Dendritic cell treated with granulocyte-macrophage colony-stimulating factor and Interleukin-4, amounts not matched to agents 40 ng/mL and 50 ng/mL, for 4 days (primary cell): ENCODE results near the gene PLCL2.
A peak's percentile ranks its signal among the peaks of the same experiment; 100 is the strongest.

Experiments
- H3K27ac Mint-ChIP-seq: one replicate; pipeline ENCODE4 v1.8.0; 2022; ENCODE audit warnings: mild to moderate bottlenecking, mixed read lengths
- H3K27me3 Mint-ChIP-seq: one replicate; pipeline ENCODE4 v1.8.0; 2022; ENCODE audit warnings: mild to moderate bottlenecking, mixed read lengths
- H3K36me3 Mint-ChIP-seq: one replicate; pipeline ENCODE4 v1.8.0; 2022; ENCODE audit warnings: low read depth, mixed read lengths
- H3K4me1 Mint-ChIP-seq: one replicate; pipeline ENCODE4 v1.8.0; 2022; ENCODE audit warnings: low read depth, mixed read lengths
- H3K4me3 Mint-ChIP-seq: one replicate; pipeline ENCODE4 v1.8.0; 2022; ENCODE audit warnings: mild to moderate bottlenecking, moderate library complexity, mixed read lengths
- H3K9me3 Mint-ChIP-seq: one replicate; pipeline ENCODE4 v1.8.0; 2022; ENCODE audit warnings: mixed read lengths
- intact Hi-C: fragments of 100-400 bp; cut with micrococcal nuclease; formaldehyde crosslinking; loops from one replicate; pipeline ENCODE4 v1.15.0; 2022

Gene PLCL2

DNA sequence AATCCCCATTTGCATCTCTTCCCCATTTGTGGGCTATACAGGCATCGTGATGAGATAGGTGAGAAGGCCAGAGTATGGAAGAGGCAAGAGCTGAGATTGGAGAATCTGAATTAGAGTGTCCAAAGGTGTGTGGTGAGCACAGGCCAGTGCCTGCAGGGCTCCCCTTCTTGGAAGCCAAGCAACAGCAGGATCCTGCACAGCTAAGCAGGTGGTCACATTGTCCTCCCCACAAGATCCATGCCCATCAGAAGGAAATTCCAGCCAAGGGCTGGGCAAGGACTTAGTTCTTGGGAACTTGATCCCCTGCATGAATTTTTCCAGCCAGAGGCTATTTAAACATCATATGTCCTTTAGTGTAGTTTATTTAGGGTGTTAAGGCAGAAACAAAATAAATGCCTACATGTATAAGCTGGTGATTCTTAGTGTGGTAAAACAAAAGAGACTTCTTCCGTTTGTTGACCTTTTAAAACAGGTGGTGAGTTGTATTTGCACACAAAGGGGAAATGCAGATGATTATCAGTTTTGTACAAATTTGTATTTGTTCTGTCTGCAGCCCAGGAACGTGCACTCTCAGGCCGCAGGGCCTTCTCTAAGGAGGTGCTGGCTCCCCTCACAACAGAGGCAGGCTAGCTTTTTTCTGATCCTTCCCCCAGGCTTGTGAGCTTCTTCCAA is 110.2 kb downstream of the PLCL2 start:
- Mint-ChIP-seq H3K4me3 (no peak overlapping the region), H3K9me3 (no peaks in the 10 kb centered on the region), H3K36me3 (no peaks in the 10 kb centered on the region), H3K27me3 (no peaks in the 10 kb centered on the region), H3K27ac (no peak overlapping the region), H3K4me1 (peaks cover 23% of the 10 kb centered on the region)
- intact Hi-C loops, result no loop called here

DNA sequence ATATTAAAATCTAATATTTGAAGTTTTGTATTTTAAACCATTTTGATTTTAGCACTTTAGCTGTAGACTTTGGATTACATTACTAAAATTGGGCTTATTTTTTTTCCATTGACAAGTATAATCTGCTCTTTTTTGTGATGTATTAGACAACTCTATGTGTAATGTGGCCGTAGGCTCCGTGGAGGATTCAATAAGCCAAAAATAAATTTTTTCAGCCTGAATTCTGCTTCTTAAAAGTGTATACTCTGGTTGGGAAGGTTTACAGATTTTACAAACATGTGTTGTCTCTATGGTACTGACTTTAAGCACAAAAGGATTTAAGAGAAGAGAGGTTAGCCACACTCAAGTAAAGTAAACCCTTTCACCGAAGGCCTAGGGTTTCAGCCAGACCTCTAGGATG is 110.8 kb downstream of the PLCL2 start:
- H3K27me3 Mint-ChIP-seq, result no peaks in the 10 kb centered on the region
- peaks cover 23% of the 10 kb centered on the region for H3K4me1 Mint-ChIP-seq
- intact Hi-C loops, result no loop called here
- H3K4me3 Mint-ChIP-seq, result no peak overlapping the region
- H3K36me3 Mint-ChIP-seq, result no peaks in the 10 kb centered on the region
- no peak overlapping the region for H3K27ac Mint-ChIP-seq
- peaks cover under 1% of the 10 kb centered on the region for H3K9me3 Mint-ChIP-seq

DNA sequence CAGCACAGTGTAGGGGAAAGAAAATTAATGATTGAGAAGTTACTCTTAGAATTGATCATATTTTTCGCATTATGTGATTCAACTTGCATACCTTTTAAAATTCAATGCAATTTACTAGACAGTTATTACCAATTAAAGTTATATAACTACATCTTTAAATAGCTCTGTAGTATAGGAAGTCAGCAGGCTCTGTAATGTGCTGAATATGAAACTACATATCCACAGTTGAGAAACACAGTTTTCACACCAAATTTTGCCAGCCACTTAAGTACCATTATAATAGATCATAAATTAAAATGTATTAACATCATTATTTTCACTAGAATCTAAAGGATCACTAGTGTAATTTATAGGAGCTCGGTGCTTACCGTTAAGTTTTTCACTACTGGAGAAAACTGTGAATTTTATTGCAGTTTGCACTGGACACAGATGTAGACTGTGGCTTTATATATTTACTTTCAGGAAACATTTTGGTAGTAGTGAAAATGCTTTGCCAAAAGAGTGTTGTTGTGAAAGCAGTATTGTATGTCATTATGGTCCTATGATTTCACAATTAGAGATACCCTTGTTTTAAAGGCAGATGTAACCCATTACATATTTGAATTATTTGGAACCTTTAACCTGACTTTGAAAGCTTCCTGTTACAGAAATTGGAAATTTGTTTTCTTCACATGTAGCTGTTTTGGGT is 113.6 kb downstream of the PLCL2 start:
- H3K9me3 Mint-ChIP-seq, result peaks cover 13% of the 10 kb centered on the region
- H3K4me1 Mint-ChIP-seq, result peaks cover 10% of the 10 kb centered on the region
- H3K36me3 Mint-ChIP-seq, result peaks cover 9% of the 10 kb centered on the region
- intact Hi-C loops, result no loop called here
- no peak overlapping the region for H3K4me3 Mint-ChIP-seq
- no peaks in the 10 kb centered on the region for H3K27me3 Mint-ChIP-seq
- H3K27ac Mint-ChIP-seq, result no peak overlapping the region

DNA sequence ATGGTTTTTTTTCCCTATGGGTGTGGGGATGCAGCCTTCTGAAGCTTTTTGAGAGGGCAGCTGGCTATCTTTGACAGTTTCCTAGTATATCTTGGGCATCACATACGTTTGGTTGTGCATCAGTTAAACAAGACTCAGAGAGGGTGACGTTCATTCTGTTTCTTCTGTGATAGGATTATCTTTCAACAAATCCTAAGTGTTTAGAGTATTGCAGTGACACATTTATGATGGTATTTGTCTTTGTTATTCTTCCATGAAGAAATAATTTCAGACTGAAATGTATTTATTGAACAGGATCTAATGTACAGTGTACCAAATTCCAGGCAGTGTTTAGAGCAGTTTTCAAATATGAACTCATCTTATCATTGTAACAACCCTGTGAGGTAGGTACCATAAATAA is 114.4 kb downstream of the PLCL2 start:
- intact Hi-C loops, result no loop called here
- H3K36me3 Mint-ChIP-seq, result peaks cover 9% of the 10 kb centered on the region
- H3K4me1 Mint-ChIP-seq, result peaks cover 17% of the 10 kb centered on the region
- H3K27ac Mint-ChIP-seq, result no peak overlapping the region
- peaks cover 13% of the 10 kb centered on the region for H3K9me3 Mint-ChIP-seq
- no peak overlapping the region for H3K4me3 Mint-ChIP-seq
- no peaks in the 10 kb centered on the region for H3K27me3 Mint-ChIP-seq

DNA sequence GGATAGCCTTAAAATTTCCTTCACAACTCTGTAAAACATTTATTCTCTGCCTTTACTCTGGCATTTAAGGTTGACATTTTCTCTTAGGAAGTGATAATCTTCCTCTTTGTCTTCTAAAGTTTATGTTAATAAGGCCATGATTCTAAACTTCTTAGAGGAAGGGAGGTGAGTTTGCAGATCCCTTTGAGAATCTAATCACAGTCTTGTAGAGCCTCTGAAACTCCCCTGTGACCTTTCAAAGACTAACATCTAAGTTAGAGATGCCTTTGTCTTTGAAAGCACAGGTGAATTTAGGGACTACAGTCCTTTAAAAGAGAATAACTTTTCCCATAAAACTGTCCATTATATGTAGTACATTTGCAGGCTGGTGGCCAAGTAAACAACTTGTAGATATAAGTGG is 115.1 kb downstream of the PLCL2 start:
- H3K4me3 Mint-ChIP-seq, result no peak overlapping the region
- H3K27me3 Mint-ChIP-seq, result no peaks in the 10 kb centered on the region
- H3K9me3 Mint-ChIP-seq, result peaks cover 13% of the 10 kb centered on the region
- intact Hi-C loops, result no loop called here
- peaks cover 9% of the 10 kb centered on the region for H3K36me3 Mint-ChIP-seq
- peaks cover 21% of the 10 kb centered on the region for H3K4me1 Mint-ChIP-seq
- H3K27ac Mint-ChIP-seq, result no peak overlapping the region

DNA sequence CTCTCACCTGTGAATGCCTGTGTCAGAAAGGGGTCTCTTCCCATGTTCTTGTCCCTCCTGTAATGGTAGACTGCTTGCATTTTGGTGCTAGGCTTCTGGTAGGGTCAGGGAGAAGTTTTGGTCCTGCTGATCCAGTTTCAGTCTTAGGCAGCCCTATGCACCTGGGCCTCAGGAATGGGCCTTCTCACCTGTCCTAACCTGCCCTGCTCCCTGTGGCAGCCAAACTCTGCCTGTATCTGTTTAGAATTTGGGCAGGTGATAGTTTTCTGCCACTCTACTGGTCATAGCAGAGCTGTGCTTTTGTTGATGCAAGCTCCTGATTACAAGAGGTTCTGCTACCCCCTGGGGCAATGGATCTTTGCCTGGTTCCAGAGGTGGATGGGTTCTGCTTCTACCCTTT is 118.7 kb downstream of the PLCL2 start:
- H3K4me1 Mint-ChIP-seq, result peaks cover 23% of the 10 kb centered on the region
- no peak overlapping the region for H3K27ac Mint-ChIP-seq
- H3K9me3 Mint-ChIP-seq, result peaks cover 13% of the 10 kb centered on the region
- intact Hi-C loops, result no loop called here
- peaks cover 9% of the 10 kb centered on the region for H3K36me3 Mint-ChIP-seq
- no peak overlapping the region for H3K4me3 Mint-ChIP-seq
- no peaks in the 10 kb centered on the region for H3K27me3 Mint-ChIP-seq

DNA sequence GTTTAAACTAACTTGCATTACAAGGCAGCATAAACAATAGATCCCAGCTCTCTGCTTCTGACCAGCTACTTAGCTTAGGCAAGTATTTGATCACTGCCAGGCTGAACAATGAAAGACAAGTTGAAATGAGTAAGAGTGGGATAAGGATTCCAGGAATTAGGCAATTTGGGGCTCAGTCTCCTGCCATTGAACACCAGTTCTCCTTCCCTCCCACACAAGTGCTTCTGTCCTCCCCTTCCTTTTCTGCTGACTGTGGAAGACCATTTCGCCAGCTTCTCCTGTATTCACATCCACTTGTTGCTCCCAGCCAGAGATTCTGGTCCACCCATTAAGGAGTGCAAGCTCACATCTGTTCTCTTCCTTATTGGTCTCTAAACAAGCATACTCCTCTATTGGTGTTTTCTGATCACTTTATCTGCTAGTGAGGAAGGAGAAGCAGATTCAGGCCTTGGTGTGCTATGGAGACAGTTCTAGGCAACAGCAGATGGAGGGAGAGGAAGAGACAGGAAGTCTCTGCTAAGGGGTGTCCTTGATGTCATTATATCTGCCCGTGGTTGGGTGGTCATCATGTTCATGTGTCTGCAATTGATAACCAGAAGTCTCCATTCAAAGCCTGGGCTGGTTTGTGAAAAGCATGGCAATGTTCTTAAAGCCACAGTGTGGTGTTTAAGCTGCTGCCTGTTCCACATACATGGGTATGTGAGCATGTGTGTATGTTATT is 121.5 kb downstream of the PLCL2 start:
- intact Hi-C loops, result no loop called here
- peaks cover 23% of the 10 kb centered on the region for H3K36me3 Mint-ChIP-seq
- peak overlapping the region; percentile 9 for H3K27ac Mint-ChIP-seq
- peaks cover 30% of the 10 kb centered on the region for H3K4me1 Mint-ChIP-seq
- H3K9me3 Mint-ChIP-seq, result peaks cover 5% of the 10 kb centered on the region
- H3K27me3 Mint-ChIP-seq, result no peaks in the 10 kb centered on the region
- no peak overlapping the region for H3K4me3 Mint-ChIP-seq

DNA sequence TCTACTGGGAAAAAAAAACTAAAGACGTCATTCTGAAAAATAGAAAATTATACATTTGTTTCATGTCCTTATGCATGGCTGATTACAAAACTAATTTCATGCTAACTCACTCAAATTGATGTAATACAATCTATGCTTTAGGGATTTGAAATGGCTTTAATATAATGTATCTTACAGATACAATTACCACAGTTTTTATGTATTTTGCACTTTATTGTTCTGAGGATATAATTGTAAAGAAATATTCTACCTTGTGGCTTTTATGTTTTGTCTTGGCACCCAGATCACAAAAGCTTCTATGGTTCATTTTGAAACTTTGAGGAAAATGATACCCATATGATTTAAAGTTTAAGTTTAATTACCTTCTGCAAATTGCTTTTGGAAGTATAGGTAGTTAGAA is 122.5 kb downstream of the PLCL2 start:
- peaks cover 23% of the 10 kb centered on the region for H3K36me3 Mint-ChIP-seq
- no peaks in the 10 kb centered on the region for H3K27me3 Mint-ChIP-seq
- H3K4me3 Mint-ChIP-seq, result no peak overlapping the region
- intact Hi-C loops, result no loop called here
- no peaks in the 10 kb centered on the region for H3K9me3 Mint-ChIP-seq
- H3K27ac Mint-ChIP-seq, result no peak overlapping the region
- peaks cover 30% of the 10 kb centered on the region for H3K4me1 Mint-ChIP-seq

DNA sequence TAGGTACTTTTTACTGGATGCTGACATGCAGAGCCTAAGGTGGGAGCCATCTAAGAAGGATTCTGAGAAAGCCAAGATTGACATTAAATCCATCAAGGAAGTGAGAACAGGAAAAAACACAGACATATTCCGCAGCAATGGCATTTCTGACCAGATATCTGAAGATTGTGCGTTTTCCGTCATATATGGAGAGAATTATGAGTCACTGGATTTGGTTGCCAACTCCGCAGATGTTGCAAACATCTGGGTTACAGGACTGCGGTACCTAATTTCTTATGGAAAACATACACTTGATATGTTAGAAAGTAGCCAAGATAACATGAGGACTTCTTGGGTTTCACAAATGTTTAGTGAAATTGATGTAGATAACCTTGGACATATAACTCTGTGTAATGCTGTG is 125.1 kb downstream of the PLCL2 start:
- Mint-ChIP-seq H3K9me3 (no peaks in the 10 kb centered on the region), H3K27ac (no peak overlapping the region)

DNA sequence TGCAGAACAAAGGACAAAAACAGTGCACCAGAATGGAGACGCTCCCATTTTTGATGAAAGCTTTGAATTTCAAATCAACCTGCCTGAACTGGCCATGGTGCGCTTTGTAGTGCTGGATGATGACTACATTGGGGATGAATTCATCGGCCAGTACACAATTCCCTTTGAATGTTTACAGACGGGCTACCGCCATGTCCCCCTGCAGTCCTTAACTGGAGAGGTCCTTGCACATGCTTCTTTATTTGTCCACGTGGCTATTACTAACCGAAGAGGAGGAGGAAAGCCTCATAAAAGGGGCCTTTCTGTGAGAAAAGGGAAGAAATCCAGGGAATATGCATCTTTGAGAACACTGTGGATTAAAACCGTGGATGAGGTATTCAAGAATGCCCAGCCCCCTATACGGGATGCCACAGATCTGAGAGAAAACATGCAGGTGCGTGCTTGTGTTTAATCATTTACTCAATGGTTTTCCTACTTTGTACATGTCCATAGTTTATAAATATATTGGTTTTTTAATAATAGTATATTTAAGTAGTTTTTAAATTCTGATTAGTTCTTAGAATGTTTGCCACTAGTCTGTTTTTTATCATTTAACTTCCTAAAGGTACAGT is 127.1 kb downstream of the PLCL2 start:
- peaks cover 49% of the 10 kb centered on the region for H3K36me3 Mint-ChIP-seq
- intact Hi-C loops, result no loop called here
- H3K9me3 Mint-ChIP-seq, result no peaks in the 10 kb centered on the region
- H3K27me3 Mint-ChIP-seq, result no peaks in the 10 kb centered on the region
- H3K4me3 Mint-ChIP-seq, result no peak overlapping the region
- H3K4me1 Mint-ChIP-seq, result peaks cover 7% of the 10 kb centered on the region
- H3K27ac Mint-ChIP-seq, result no peak overlapping the region

More for the DNA sequence above, 125.1 kb downstream of the PLCL2 start:
- Mint-ChIP-seq H3K27me3 (no peaks in the 10 kb centered on the region), H3K4me3 (no peak overlapping the region), H3K36me3 (peaks cover 30% of the 10 kb centered on the region), H3K4me1 (peaks cover 18% of the 10 kb centered on the region)
- intact Hi-C loops, result no loop called here

DNA sequence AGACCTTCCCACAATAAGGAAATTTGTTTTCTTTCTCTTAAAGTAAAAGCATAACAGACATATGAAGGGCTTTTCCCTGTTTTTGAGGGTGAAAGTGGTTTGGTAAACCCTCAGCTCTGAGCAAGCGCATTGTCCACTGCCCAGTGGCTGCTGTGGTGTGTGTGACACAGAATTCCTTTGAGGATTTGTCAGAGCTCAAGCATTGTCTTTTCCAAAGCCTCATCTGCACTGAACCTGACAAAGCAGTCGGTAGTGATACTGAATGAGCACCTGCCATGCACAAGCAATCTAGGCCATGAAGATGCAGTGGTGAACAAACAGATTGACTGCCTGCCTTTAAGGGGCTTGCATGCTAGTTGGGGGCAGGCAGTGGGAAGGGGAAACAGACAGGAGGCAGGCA is 128.3 kb downstream of the PLCL2 start:
- H3K27me3 Mint-ChIP-seq, result no peaks in the 10 kb centered on the region
- H3K27ac Mint-ChIP-seq, result no peak overlapping the region
- intact Hi-C loops, result no loop called here
- no peaks in the 10 kb centered on the region for H3K9me3 Mint-ChIP-seq
- no peak overlapping the region for H3K4me3 Mint-ChIP-seq
- peaks cover 50% of the 10 kb centered on the region for H3K36me3 Mint-ChIP-seq
- H3K4me1 Mint-ChIP-seq, result peaks cover 7% of the 10 kb centered on the region

DNA sequence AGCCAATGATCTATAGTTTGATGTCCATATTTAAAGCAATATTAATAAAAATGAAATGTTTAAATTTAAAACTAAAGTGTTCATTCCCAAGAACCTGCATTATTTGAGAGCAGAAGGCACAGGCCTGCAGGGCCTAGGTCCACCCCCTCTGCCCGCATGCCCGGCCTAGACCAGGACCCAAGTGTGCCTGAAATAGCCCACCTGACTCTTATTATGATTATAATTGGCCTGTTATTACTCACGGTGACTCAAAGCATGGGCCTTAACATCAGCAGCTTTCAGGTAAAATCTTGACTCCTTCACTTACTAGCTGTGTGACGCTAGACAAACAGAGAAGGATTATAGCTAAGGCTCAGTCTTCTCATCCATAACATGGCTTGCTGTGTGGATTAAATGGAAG is 128.8 kb downstream of the PLCL2 start:
- H3K27me3 Mint-ChIP-seq, result no peaks in the 10 kb centered on the region
- H3K4me3 Mint-ChIP-seq, result no peak overlapping the region
- H3K9me3 Mint-ChIP-seq, result no peaks in the 10 kb centered on the region
- H3K36me3 Mint-ChIP-seq, result peaks cover 50% of the 10 kb centered on the region
- peaks cover 7% of the 10 kb centered on the region for H3K4me1 Mint-ChIP-seq
- no peak overlapping the region for H3K27ac Mint-ChIP-seq
- intact Hi-C loops, result no loop called here

DNA sequence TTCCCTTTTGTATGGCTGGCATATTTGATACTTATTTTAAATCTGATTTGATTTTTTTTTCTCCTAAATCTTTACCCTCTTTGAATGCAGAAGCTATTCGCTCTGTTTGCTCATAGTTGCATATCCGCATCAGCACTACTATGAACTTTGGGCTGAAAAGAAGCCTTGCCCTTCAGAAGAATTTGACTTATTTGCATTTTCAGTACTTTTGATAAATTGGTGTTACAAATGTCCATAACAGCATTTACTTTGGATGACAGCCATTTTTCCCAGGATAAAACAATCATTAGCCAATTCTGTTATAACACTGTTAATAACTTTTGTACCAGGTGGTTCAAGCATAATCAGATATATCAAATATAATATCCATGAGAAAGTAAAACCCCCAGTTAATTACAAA is 129.5 kb downstream of the PLCL2 start:
- no peak overlapping the region for H3K27ac Mint-ChIP-seq
- peaks cover 6% of the 10 kb centered on the region for H3K4me1 Mint-ChIP-seq
- H3K36me3 Mint-ChIP-seq, result peaks cover 50% of the 10 kb centered on the region
- no peaks in the 10 kb centered on the region for H3K9me3 Mint-ChIP-seq
- H3K27me3 Mint-ChIP-seq, result no peaks in the 10 kb centered on the region
- intact Hi-C loops, result no loop called here
- H3K4me3 Mint-ChIP-seq, result no peak overlapping the region

DNA sequence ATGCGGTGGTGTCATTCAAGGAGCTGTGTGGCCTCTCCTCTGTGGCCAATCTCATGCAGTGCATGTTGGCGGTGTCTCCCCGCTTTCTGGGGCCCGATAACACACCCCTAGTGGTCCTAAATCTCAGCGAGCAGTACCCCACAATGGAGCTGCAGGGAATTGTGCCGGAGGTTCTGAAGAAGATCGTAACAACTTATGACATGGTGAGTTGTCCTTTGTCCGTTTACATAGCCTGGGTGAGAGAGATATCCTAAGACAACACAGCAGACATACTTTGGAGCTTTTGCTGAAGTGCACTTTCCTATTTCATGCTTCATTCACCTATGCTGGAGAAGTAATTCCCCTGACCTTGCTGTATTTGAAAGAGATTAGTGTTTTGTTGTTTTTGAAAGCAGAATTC is 130.0 kb downstream of the PLCL2 start:
- H3K4me1 Mint-ChIP-seq, result peaks cover 1% of the 10 kb centered on the region
- H3K27ac Mint-ChIP-seq, result no peak overlapping the region
- no peak overlapping the region for H3K4me3 Mint-ChIP-seq
- H3K27me3 Mint-ChIP-seq, result no peaks in the 10 kb centered on the region
- intact Hi-C loops, result no loop called here
- no peaks in the 10 kb centered on the region for H3K9me3 Mint-ChIP-seq
- peaks cover 47% of the 10 kb centered on the region for H3K36me3 Mint-ChIP-seq
